WI38 (cell line): ENCODE measurements around the gene TTBK1.

Experiments
- H3K4me3 ChIP-seq: 2 replicates; pipeline ENCODE4 v1.5.1; 2011; ENCODE audit warnings: low read depth, mild to moderate bottlenecking, control low read depth, low read length
- CTCF ChIP-seq: IDR thresholded peaks from 2 replicates; pipeline ENCODE4 v1.5.1; 2012; ENCODE audit warnings: low read depth, mild to moderate bottlenecking, control low read depth, low read length

Gene TTBK1

GRCh38 chr6:43203718-43204095 lies 39.6 kb upstream of the TTBK1 start:
- TF ChIP-seq CTCF = no peak
- H3K4me3 ChIP-seq = no peak overlapping the region

- no peak overlapping the region for H3K4me3 ChIP-seq
- TF ChIP-seq CTCF = no peak
These were observed 38.8 kb upstream of the TTBK1 start for GRCh38 chr6:43204271-43205105.

GRCh38 chr6:43205849-43206248 lies 37.4 kb upstream of the TTBK1 start:
- no peak for TF ChIP-seq CTCF
- H3K4me3 ChIP-seq = no peak overlapping the region

DNA sequence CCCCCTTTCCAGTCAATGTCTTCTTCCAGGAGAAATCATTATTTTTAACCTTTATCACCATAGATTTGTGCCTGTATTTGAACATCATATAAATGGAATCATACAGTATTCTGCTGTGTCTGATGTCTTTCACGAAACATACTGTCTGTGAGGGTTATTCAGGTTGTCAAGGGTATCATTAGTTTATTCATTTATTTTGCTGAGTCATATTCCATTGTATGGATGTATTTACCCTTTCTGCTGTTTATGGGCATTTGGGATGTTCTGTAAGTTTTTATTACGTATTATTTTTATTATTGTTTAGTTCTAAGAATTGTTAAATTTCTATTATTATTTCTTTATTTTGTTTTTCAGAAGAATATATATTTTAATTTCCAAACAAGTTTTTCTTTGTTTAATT lies 36.0 kb upstream of the TTBK1 start:
- no peak overlapping the region for H3K4me3 ChIP-seq
- no peak for TF ChIP-seq CTCF

- TF ChIP-seq CTCF = no peak
- H3K4me3 ChIP-seq = no peak overlapping the region
These were observed 31.3 kb upstream of the TTBK1 start for GRCh38 chr6:43211955-43212354.

GRCh38 chr6:43213431-43213830 lies 29.9 kb upstream of the TTBK1 start:
- no peak overlapping the region for H3K4me3 ChIP-seq
- no peak for TF ChIP-seq CTCF

DNA sequence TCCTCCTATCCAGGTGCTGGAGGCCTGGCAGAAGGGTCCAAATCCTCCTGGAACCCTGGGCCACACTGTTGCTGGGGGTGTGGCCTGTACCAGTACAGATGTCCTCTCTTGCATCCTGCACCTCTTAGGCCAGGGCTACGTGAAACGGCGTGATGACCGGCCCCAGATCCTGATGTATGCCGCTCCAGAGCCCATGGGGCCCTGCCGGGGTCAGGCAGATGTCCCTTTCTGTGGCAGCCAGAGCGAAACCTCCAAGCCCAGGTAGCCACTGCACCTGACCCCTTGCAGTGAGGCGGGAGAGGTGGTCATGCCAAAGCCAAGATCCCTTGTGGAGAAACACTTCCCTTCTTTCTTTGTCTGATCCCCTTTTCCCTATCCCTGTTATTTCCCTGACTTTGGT lies 28.2 kb upstream of the TTBK1 start:
- no peak overlapping the region for H3K4me3 ChIP-seq

More for the DNA sequence above, 28.2 kb upstream of the TTBK1 start:
- no peak for TF ChIP-seq CTCF
